ENCODE measurements around the gene WNT3A. TPM values are rescaled to one million over a fixed set of nuclear protein-coding genes. Genes with fewer than 3 reads are reported as not detected.

Gene WNT3A
- total RNA-seq, 4 donors from 2014 or later, result not detected

- no peak for TF ChIP-seq CTCF (IDR thresholded peaks at IDR 0.05)
- ATAC-seq (ENCODE audit: low FRiP score) (no peak), DNase-seq (ENCODE audit: low spot score) (no peak)
Observed at GRCh38 chr1:228030451-228031201, 23.8 kb downstream of the WNT3A start.

GRCh38 chr1:228031276-228031995 lies 24.6 kb downstream of the WNT3A start:
- ATAC-seq (ENCODE audit: low FRiP score) (no peak), DNase-seq (ENCODE audit: low spot score) (no peak)
- TF ChIP-seq CTCF (IDR thresholded peaks at IDR 0.05), result no peak

- no peak for TF ChIP-seq CTCF (IDR thresholded peaks at IDR 0.05)
- DNase-seq (ENCODE audit: low spot score), result no peak
- ATAC-seq (ENCODE audit: low FRiP score), result no peak
Observed at GRCh38 chr1:228032041-228032440, 25.2 kb downstream of the WNT3A start.

GRCh38 chr1:228033376-228033775 lies 26.6 kb downstream of the WNT3A start:
- DNase-seq (ENCODE audit: low spot score) (no peak), ATAC-seq (ENCODE audit: low FRiP score) (no peak)
- TF ChIP-seq CTCF (IDR thresholded peaks at IDR 0.05), result no peak

GRCh38 chr1:228034954-228035837 lies 28.4 kb downstream of the WNT3A start:
- ATAC-seq (ENCODE audit: low FRiP score), result no peak
- no peak for DNase-seq (ENCODE audit: low spot score)
- TF ChIP-seq CTCF (IDR thresholded peaks at IDR 0.05), result no peak

- DNase-seq (ENCODE audit: low spot score) (no peak), ATAC-seq (ENCODE audit: low FRiP score) (no peak)
- no peak for TF ChIP-seq CTCF (IDR thresholded peaks at IDR 0.05)
Observed at GRCh38 chr1:228035844-228036243, 29.0 kb downstream of the WNT3A start.
